GM12878 (cell line): Measurements from ENCODE around the gene C5orf52. TPM values are rescaled to one million over a fixed set of nuclear protein-coding genes. Genes with fewer than 3 reads are reported as not detected.

Experiments
- ATAC-seq: fragments of 200-7000 bp; cut with Tn5 transposase; 3 replicates; pipeline ENCODE4 v1.9.1; 2020; ENCODE audit warnings: mild to moderate bottlenecking, moderate library complexity
- BruUV-seq: library from RNA; stranded (reverse); fragments of 400-500 nt; replicated peaks from 2 replicates; lab custom pipeline; 2021; lab: Mats Ljungman, UMichigan
- CTCF ChIA-PET: fragments of 300-600 bp; sonication (Branson Sonifier 250); formaldehyde crosslinking; extraction: SDS; loops from one replicate; lab custom pipeline; 2021; ENCODE audit warnings: inconsistent platforms; lab: Yijun Ruan, JAX
- POLR2A ChIA-PET: fragments of 350-600 bp; formaldehyde crosslinking; extraction: SDS; loops from one replicate; lab custom pipeline; 2021; ENCODE audit warnings: inconsistent platforms; lab: Charles Lee
- RAD21 ChIA-PET: fragments of 300-600 bp; sonication (Branson Sonifier 250); formaldehyde crosslinking; loops from one replicate; lab custom pipeline; 2023; ENCODE audit warnings: antibody characterized with exemption; ENCODE audit not compliant: unreplicated experiment; lab: Charles Lee
- SMC1A ChIA-PET: fragments of 300-600 bp; sonication (Branson Sonifier 250); formaldehyde crosslinking; loops from one replicate; lab custom pipeline; 2023; ENCODE audit not compliant: unreplicated experiment, uncharacterized antibody; lab: Charles Lee
- DNase-seq: peaks from one replicate; pipeline ENCODE4 v3.0.0-alpha.2; 2011; ENCODE audit warnings: low read depth, low spot score
- FAIRE-seq: peaks from 3 replicates; lab custom pipeline; 2011; peaks lifted over from hg19 to GRCh38; lab: Jason Lieb, UNC
- H2AFZ ChIP-seq: 2 replicates; pipeline ENCODE4 v1.6.0; 2011; ENCODE audit warnings: low read depth, low read length, control low read depth; ENCODE audit not compliant: control insufficient read depth
- H3K27ac ChIP-seq: 2 replicates; pipeline ENCODE4 v1.5.1; 2011; ENCODE audit warnings: control low read depth; ENCODE audit not compliant: control insufficient read depth, insufficient read depth
- H3K27me3 ChIP-seq, 2 experiments: replicated peaks in 1 of 2; 2 replicates each; pipeline versions ENCODE4 v1.6.0 to v1.6.1; 2011; ENCODE audit warnings: low read length in 1 of 2; ENCODE audit not compliant: control insufficient read depth in 2 of 2, insufficient read depth in 2 of 2
- H3K36me3 ChIP-seq, 2 experiments: 2 replicates each; pipeline ENCODE4 v1.5.1; 2011; ENCODE audit warnings: low read length in 1 of 2; ENCODE audit not compliant: control insufficient read depth in 2 of 2, insufficient read depth in 2 of 2
- H3K4me1 ChIP-seq: 2 replicates; pipeline ENCODE4 v1.6.1; 2011; ENCODE audit warnings: mild to moderate bottlenecking, low read length, moderate library complexity, mixed read lengths; ENCODE audit not compliant: control insufficient read depth, insufficient read depth
- H3K4me2 ChIP-seq: 2 replicates; pipeline ENCODE4 v1.6.0; 2011; ENCODE audit warnings: control low read depth; ENCODE audit not compliant: control insufficient read depth, insufficient read depth
- H3K4me3 ChIP-seq: fragments of 200-600 bp; sonication (generic); 2 replicates; pipeline ENCODE4 v1.5.1; 2016
- H3K79me2 ChIP-seq: 2 replicates; pipeline ENCODE4 v1.6.0; 2011; ENCODE audit warnings: low read length; ENCODE audit not compliant: control insufficient read depth, insufficient read depth
- H3K9ac ChIP-seq: 2 replicates; pipeline ENCODE4 v1.8.0; 2011; ENCODE audit warnings: low read length, control low read depth, mixed read lengths; ENCODE audit not compliant: control insufficient read depth, insufficient read depth
- H3K9me3 ChIP-seq: replicated peaks from 3 replicates; pipeline ENCODE4 v1.5.1; 2011; ENCODE audit warnings: mild to moderate bottlenecking, low read length; ENCODE audit not compliant: control insufficient read depth, insufficient read depth
- H4K20me1 ChIP-seq: 2 replicates; pipeline ENCODE4 v1.6.0; 2011; ENCODE audit not compliant: control insufficient read depth, insufficient read depth
- BHLHE40 ChIP-seq, 2 experiments: fragments of 450-650 bp in 1 of 2; IDR thresholded peaks; 2 replicates each; pipeline ENCODE4 v1.6.1; 2011 to 2017; ENCODE audit warnings: low read depth in 2 of 2, borderline replicate concordance in 1 of 2, improper control_type of control experiment in 1 of 2, low read length in 1 of 2, mild to moderate bottlenecking in 1 of 2
- BMI1 ChIP-seq: fragments of 450-650 bp; IDR thresholded peaks from 2 replicates; pipeline ENCODE4 v1.6.1; 2016; ENCODE audit warnings: mild to moderate bottlenecking, moderate library complexity, borderline replicate concordance
- CBFB ChIP-seq: IDR thresholded peaks from 2 replicates; pipeline ENCODE4 v1.6.1; 2016; ENCODE audit warnings: antibody characterized with exemption, low read depth
- FOXK2 ChIP-seq: fragments of 450-650 bp; IDR thresholded peaks from 2 replicates; pipeline ENCODE4 v1.6.1; 2017; ENCODE audit warnings: mild to moderate bottlenecking, moderate library complexity
- JUNB ChIP-seq: IDR thresholded peaks from 2 replicates; pipeline ENCODE4 v1.6.1; 2016; ENCODE audit warnings: antibody characterized with exemption, mild to moderate bottlenecking
- MTA3 ChIP-seq: IDR thresholded peaks from 2 replicates; pipeline ENCODE4 v1.6.1; 2012; ENCODE audit warnings: low read length, inconsistent platforms, borderline replicate concordance
- MYB ChIP-seq: fragments of 150-350 bp; IDR thresholded peaks from 2 replicates; pipeline ENCODE4 v1.6.1; 2014; ENCODE audit warnings: mild to moderate bottlenecking, low read depth, low read length, borderline replicate concordance
- MYC ChIP-seq: IDR thresholded peaks from 2 replicates; pipeline ENCODE4 v1.6.1; 2011; ENCODE audit warnings: mild to moderate bottlenecking, low read length, moderate library complexity, inconsistent platforms; ENCODE audit not compliant: insufficient read depth, insufficient replicate concordance, insufficient read length, severe bottlenecking
- NR2C1 ChIP-seq: fragments of 450-650 bp; IDR thresholded peaks from 2 replicates; pipeline ENCODE4 v1.6.1; 2017; ENCODE audit warnings: antibody characterized with exemption, mild to moderate bottlenecking, moderate library complexity
- PAX8 ChIP-seq: fragments of 450-650 bp; IDR thresholded peaks from 2 replicates; pipeline ENCODE4 v1.6.1; 2017; ENCODE audit warnings: mild to moderate bottlenecking, moderate library complexity
- RELA ChIP-seq: fragments of 450-650 bp; IDR thresholded peaks from 2 replicates; pipeline ENCODE4 v1.8.0; 2014; ENCODE audit warnings: borderline replicate concordance; ENCODE audit not compliant: partially characterized antibody
- SPI1 ChIP-seq: IDR thresholded peaks from 2 replicates; pipeline ENCODE4 v1.6.1; 2011; ENCODE audit warnings: low read depth, mild to moderate bottlenecking, low read length, moderate library complexity, borderline replicate concordance; ENCODE audit not compliant: insufficient read depth
- SRF ChIP-seq, 2 experiments: IDR thresholded peaks; 2 replicates each; pipeline ENCODE4 v1.6.1; 2011; ENCODE audit warnings: low read depth in 2 of 2, low read length in 2 of 2, mild to moderate bottlenecking in 1 of 2, moderate library complexity in 1 of 2
- ZNF217 ChIP-seq: fragments of 450-650 bp; IDR thresholded peaks from 2 replicates; pipeline ENCODE4 v1.6.1; 2017; ENCODE audit warnings: antibody characterized with exemption, mild to moderate bottlenecking
- WGBS: methylation state at CpG from one replicate; pipeline ENCODE4 v1.1.6; 2016; ENCODE audit warnings: low lambda C conversion rate; ENCODE audit not compliant: insufficient replicate concordance, insufficient coverage; ENCODE audit errors: missing lambda C conversion rate; 5-methylcytosine and 5-hydroxymethylcytosine counted together
- in situ Hi-C: fragments of 300-500 bp; cut with MboI; formaldehyde crosslinking; loops from 9 replicates; pipeline ENCODE4 v1.14.3; 2018; ENCODE audit warnings: mixed read lengths
- intact Hi-C: fragments of 100-400 bp; cut with micrococcal nuclease; formaldehyde crosslinking; loops from one replicate; pipeline ENCODE4 v1.14.2; 2022; ENCODE audit not compliant: unreplicated experiment
- polyA plus RNA-seq, 11 experiments: library from polyadenylated mRNA; depleted of rRNA in 4 of 11; unstranded in 6 of 11; stranded (reverse) in 5 of 11; fragments of >200 nt; fragmentation: Nextera tagmentation in 4 of 11; fragmentation: Illumina TruSeq in 1 of 11; extraction: Ambion mirVana in 4 of 11; extraction: Trizol in 1 of 11; gene quantifications; 1 replicate in 1 of 11; 2 replicates in 10 of 11; pipeline versions ENCODE4 v1.2.1 to v1.2.3, GENCODE V29; 2011 to 2016; ENCODE audit warnings: inconsistent platforms in 2 of 11, missing spikeins in 2 of 11, low read depth in 1 of 11
- total RNA-seq, 4 experiments: library from RNA; depleted of rRNA in 3 of 4; stranded (reverse); fragments of >200 nt in 3 of 4; fragmentation: Illumina TruSeq in 1 of 4; extraction: Trizol in 1 of 4; gene quantifications; 2 replicates each; pipeline versions ENCODE4 v1.2.1 to v1.2.3, GENCODE V29; 2013 to 2021
- TF ChIP-seq, protein P1 (sequence below): fragments of 450-650 bp; IDR thresholded peaks from 2 replicates; pipeline ENCODE4 v1.6.1; 2017; ENCODE audit warnings: low read depth, mild to moderate bottlenecking, moderate library complexity
- TF ChIP-seq, protein P2 (sequence below): IDR thresholded peaks from 2 replicates; pipeline ENCODE4 v1.6.1; 2012; ENCODE audit warnings: low read depth, low read length, improper control_type of control experiment
- TF ChIP-seq, protein P3 (sequence below): fragments of 450-650 bp; IDR thresholded peaks from 2 replicates; pipeline ENCODE4 v1.6.1; 2017; ENCODE audit warnings: antibody characterized with exemption, mild to moderate bottlenecking, moderate library complexity
- TF ChIP-seq, protein P4 (sequence below): IDR thresholded peaks from 2 replicates; pipeline ENCODE4 v1.6.1; 2011; ENCODE audit warnings: borderline replicate concordance, low read depth, mild to moderate bottlenecking, moderate library complexity, low read length; ENCODE audit not compliant: insufficient read depth, poor library complexity, severe bottlenecking

C5orf52 gene
- total and polyA plus RNA-seq, 10 of the 15 experiments (the other 5 are each of a cell fraction or from before 2014, with no cell fraction given) = not detected

DNA sequence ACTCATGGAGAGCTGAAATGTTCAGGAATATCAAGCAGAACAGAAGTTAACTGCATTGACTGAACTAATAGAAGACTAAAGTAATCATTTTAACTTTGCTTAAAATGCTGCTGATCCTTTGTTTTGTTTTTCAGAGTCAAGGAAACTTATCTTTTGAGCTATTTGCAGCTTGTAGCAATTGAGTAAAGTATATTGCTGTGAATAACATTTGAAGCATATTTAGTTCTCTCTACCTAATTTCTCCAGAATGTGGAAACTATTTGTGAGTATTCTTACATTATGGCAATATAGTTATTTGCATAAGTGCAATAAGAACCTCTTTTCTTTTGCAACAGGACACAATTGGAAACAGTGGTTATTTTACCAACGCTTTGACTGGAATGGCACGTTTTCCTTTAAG lies 13.8 kb upstream of the C5orf52 start:
- Histone ChIP-seq H2AFZ (no peak overlapping the region), H3K4me3 (no peak overlapping the region), H3K9ac (no peak overlapping the region), H4K20me1 (no peaks in the 10 kb centered on the region), H3K4me1 (no peaks in the 10 kb centered on the region), H3K79me2 (no peaks in the 10 kb centered on the region), H3K27me3 (no peaks in the 10 kb centered on the region), H3K9me3 (peaks cover 9% of the 10 kb centered on the region), H3K27ac (no peak overlapping the region), H3K4me2 (no peak overlapping the region), H3K36me3 (no peaks in the 10 kb centered on the region)
- intact Hi-C loops (no loop called here), in situ Hi-C loops (no loop called here)
- ChIA-PET SMC1A (no interaction called here), RAD21 (no interaction called here), CTCF (interaction anchor here (1.3 to 1.8 kb wide), 2 partner anchors 11 to 61 kb away, joined by 3 to 6 read pairs; no protein-coding TSS in a partner anchor), POLR2A (no interaction called here)
- BruUV-seq = no TSS peak
- FAIRE-seq (no peak), ATAC-seq (no peak), DNase-seq (no peak)
- 37% methylated on average over 2 of the region's 2 CpGs for WGBS
- TF ChIP-seq CBFB (no peak), NR2C1 (no peak), SRF (IDR thresholded peaks at IDR 0.05; ENCODE audit: low read depth in 2 of 2, low read length in 2 of 2) (no peak), JUNB (no peak), BMI1 (no peak), PAX8 (no peak), ZNF217 (no peak), SPI1 (no peak), MYC (no peak), RELA (no peak), BHLHE40 (IDR thresholded peaks at IDR 0.05; ENCODE audit: borderline replicate concordance in 1 of 2, low read depth in 2 of 2, low read length in 1 of 2) (no peak), MYB (no peak), FOXK2 (no peak), MTA3 (no peak)
- TF ChIP-seq, protein P1, sequence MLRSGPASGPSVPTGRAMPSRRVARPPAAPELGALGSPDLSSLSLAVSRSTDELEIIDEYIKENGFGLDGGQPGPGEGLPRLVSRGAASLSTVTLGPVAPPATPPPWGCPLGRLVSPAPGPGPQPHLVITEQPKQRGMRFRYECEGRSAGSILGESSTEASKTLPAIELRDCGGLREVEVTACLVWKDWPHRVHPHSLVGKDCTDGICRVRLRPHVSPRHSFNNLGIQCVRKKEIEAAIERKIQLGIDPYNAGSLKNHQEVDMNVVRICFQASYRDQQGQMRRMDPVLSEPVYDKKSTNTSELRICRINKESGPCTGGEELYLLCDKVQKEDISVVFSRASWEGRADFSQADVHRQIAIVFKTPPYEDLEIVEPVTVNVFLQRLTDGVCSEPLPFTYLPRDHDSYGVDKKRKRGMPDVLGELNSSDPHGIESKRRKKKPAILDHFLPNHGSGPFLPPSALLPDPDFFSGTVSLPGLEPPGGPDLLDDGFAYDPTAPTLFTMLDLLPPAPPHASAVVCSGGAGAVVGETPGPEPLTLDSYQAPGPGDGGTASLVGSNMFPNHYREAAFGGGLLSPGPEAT = no peak
- TF ChIP-seq, protein P2, sequence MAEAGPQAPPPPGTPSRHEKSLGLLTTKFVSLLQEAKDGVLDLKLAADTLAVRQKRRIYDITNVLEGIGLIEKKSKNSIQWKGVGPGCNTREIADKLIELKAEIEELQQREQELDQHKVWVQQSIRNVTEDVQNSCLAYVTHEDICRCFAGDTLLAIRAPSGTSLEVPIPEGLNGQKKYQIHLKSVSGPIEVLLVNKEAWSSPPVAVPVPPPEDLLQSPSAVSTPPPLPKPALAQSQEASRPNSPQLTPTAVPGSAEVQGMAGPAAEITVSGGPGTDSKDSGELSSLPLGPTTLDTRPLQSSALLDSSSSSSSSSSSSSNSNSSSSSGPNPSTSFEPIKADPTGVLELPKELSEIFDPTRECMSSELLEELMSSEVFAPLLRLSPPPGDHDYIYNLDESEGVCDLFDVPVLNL = no peak
- TF ChIP-seq, protein P3, sequence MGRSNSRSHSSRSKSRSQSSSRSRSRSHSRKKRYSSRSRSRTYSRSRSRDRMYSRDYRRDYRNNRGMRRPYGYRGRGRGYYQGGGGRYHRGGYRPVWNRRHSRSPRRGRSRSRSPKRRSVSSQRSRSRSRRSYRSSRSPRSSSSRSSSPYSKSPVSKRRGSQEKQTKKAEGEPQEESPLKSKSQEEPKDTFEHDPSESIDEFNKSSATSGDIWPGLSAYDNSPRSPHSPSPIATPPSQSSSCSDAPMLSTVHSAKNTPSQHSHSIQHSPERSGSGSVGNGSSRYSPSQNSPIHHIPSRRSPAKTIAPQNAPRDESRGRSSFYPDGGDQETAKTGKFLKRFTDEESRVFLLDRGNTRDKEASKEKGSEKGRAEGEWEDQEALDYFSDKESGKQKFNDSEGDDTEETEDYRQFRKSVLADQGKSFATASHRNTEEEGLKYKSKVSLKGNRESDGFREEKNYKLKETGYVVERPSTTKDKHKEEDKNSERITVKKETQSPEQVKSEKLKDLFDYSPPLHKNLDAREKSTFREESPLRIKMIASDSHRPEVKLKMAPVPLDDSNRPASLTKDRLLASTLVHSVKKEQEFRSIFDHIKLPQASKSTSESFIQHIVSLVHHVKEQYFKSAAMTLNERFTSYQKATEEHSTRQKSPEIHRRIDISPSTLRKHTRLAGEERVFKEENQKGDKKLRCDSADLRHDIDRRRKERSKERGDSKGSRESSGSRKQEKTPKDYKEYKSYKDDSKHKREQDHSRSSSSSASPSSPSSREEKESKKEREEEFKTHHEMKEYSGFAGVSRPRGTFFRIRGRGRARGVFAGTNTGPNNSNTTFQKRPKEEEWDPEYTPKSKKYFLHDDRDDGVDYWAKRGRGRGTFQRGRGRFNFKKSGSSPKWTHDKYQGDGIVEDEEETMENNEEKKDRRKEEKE = no peak
- TF ChIP-seq, protein P4, sequence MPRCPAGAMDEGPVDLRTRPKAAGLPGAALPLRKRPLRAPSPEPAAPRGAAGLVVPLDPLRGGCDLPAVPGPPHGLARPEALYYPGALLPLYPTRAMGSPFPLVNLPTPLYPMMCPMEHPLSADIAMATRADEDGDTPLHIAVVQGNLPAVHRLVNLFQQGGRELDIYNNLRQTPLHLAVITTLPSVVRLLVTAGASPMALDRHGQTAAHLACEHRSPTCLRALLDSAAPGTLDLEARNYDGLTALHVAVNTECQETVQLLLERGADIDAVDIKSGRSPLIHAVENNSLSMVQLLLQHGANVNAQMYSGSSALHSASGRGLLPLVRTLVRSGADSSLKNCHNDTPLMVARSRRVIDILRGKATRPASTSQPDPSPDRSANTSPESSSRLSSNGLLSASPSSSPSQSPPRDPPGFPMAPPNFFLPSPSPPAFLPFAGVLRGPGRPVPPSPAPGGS = no peak
